AG04450 (cell line): ENCODE data around the gene SLCO3A1. TPM values are rescaled to one million over a fixed set of nuclear protein-coding genes. Genes with fewer than 3 reads are reported as not detected.

Source experiments
- CTCF ChIA-PET: fragments of 300-600, 350-600 bp; formaldehyde crosslinking; extraction: SDS; loops from one replicate; lab custom pipeline; 2022; ENCODE audit warnings: antibody characterized with exemption, inconsistent platforms; lab: Charles Lee
- POLR2A ChIA-PET: fragments of 350-600 bp; formaldehyde crosslinking; extraction: SDS; loops from one replicate; lab custom pipeline; 2021; ENCODE audit warnings: antibody characterized with exemption, inconsistent platforms; lab: Yijun Ruan, JAX
- DNase-seq: peaks from one replicate; pipeline ENCODE4 v3.0.0-alpha.2; 2011; ENCODE audit warnings: low read depth, low spot score
- H3K27ac ChIP-seq: one replicate; pipeline ENCODE4 v1.5.1; 2012; ENCODE audit warnings: low read depth, low read length, control low read depth
- H3K27me3 ChIP-seq: one replicate; pipeline ENCODE4 v1.6.0; 2012; ENCODE audit warnings: low read length; ENCODE audit not compliant: control insufficient read depth, insufficient read depth
- H3K4me3 ChIP-seq: 2 replicates; pipeline ENCODE4 v1.5.1; 2011; ENCODE audit warnings: mild to moderate bottlenecking, low read depth, low read length, control low read depth
- H3K9me3 ChIP-seq: 2 replicates; pipeline ENCODE4 v1.5.1; 2012; ENCODE audit warnings: low read length; ENCODE audit not compliant: control insufficient read depth, insufficient read depth
- CTCF ChIP-seq: IDR thresholded peaks from 2 replicates; pipeline ENCODE4 v1.5.1; 2011; ENCODE audit warnings: low read depth, low read length, control low read depth, inconsistent platforms
- polyA plus RNA-seq: library from polyadenylated mRNA; depleted of rRNA; stranded (reverse); fragments of >200 nt; gene quantifications from 2 replicates; pipeline ENCODE4 v1.2.3, GENCODE V29; 2011

SLCO3A1 gene
- polyA plus RNA-seq, 1 experiment, result 7.6 TPM

DNA sequence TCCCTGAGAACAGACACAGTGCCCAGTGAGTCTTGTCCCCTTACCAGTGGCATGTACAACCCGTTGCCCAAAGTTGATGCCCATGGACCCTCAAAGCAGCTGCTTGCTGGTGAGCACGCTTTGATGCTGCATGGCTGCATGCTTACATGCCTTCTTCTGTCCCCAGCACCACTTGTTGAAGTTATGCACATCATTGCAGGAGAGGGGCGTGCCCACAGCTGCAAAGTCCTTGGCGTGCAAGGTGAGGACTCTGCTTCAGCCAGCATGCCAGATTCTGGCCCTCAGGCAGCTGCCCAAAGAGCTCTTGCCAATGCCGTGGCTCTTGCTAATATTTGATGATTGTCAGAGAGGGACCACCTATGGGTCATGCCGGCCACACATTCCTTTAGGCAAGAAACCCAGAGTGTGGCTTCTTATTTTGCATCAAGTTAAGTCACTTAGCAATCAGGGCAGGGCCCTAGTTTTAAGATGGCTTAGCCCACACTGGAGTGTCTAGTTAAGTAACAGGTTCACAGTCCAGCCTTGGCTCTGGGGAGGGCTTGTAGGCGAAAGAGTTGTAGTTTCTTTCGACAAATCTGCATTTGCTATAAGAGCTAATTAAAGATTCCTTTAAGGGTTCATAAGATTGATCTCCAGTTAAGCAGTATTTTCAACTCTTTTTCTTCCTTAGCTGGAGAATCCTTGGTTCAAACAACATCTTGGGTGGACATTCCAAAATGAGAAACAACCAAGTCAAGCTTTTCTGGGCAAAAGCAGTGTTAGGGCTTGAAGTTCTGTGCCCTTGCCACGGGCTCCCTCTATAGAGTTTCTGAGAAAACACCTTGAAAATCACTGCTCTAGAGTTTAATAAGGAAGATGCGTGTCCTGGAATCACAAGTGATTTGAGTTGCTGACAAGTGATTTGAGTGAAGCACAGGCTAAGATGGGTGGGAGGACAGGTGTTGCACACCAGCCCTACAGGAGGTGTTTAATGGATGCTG is 128.6 kb downstream of the SLCO3A1 start:
- Histone ChIP-seq H3K27me3 (no peaks in the 10 kb centered on the region), H3K4me3 (no peak overlapping the region), H3K27ac (no peak overlapping the region), H3K9me3 (0 out of 2 replicates have a peak, but pooled peaks cover 3% of the 10 kb centered on the region)
- TF ChIP-seq CTCF, result peak; percentile 42
- ChIA-PET CTCF (interaction anchor here (0.8 to 4.4 kb wide), 6 partner anchors 129 to 710 kb away, joined by 3 to 27 read pairs (median 7); partner anchors contain the start of gene SLCO3A1), POLR2A (no interaction called here)
- no peak for DNase-seq

GRCh38 chr15:91983729-91984340 is 130.3 kb downstream of the SLCO3A1 start:
- no peak for TF ChIP-seq CTCF
- Histone ChIP-seq H3K27me3 (no peaks in the 10 kb centered on the region), H3K27ac (no peak overlapping the region), H3K4me3 (no peak overlapping the region), H3K9me3 (0 out of 2 replicates have a peak, but pooled peaks cover 3% of the 10 kb centered on the region)
- CTCF ChIA-PET, result interaction anchor here (1.3 to 4.4 kb wide), 3 partner anchors 130 to 712 kb away, joined by 3 to 27 read pairs (median 21); partner anchors contain the start of gene SLCO3A1
- DNase-seq, result no peak
- POLR2A ChIA-PET, result no interaction called here

- H3K9me3 ChIP-seq, result 0 out of 2 replicates have a peak, but pooled peaks cover 3% of the 10 kb centered on the region
- CTCF ChIA-PET, result interaction anchor here (0.5 kb wide), 1 partner anchor 46 kb away, joined by 3 read pairs; no protein-coding TSS in a partner anchor
- no peak overlapping the region for H3K4me3 ChIP-seq
- TF ChIP-seq CTCF, result no peak
- POLR2A ChIA-PET, result no interaction called here
- no peaks in the 10 kb centered on the region for H3K27me3 ChIP-seq
- H3K27ac ChIP-seq, result no peak overlapping the region
- no peak for DNase-seq
These were observed 131.8 kb downstream of the SLCO3A1 start for GRCh38 chr15:91985297-91985696.

DNA sequence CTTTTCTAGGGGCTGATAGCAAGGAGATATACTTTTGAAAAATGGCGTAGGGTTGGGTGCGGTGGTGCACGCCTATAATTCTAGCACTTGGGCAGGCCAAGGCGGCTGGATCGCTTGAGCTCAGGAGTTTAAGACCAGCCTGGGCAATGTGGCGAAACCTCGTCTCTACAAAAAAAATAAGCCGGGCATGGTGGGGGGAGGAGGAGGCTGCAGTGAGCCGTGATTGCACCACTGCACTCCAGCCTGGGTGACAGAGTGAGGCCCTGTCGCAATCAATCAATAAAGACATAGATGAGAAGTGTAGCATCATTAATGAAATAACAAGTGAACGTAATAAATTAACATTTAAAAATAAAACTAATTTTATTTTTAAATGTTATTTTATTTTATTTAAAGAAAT is 134.6 kb downstream of the SLCO3A1 start:
- CTCF ChIA-PET, result no interaction called here
- TF ChIP-seq CTCF, result no peak
- POLR2A ChIA-PET, result no interaction called here
- Histone ChIP-seq H3K27me3 (no peaks in the 10 kb centered on the region), H3K9me3 (0 out of 2 replicates have a peak, but pooled peaks cover 3% of the 10 kb centered on the region), H3K27ac (no peak overlapping the region), H3K4me3 (no peak overlapping the region)
- no peak for DNase-seq
